DMS153 treated with DMSO at 0.1 percent for 48 hours (cell line): Measurements from ENCODE around the gene DPYSL5.

Experiments
- DNase-seq: peaks from one replicate; lab custom pipeline; 2025; ENCODE audit not compliant: unreplicated experiment; lab: John Stamatoyannopoulos, UW

The DPYSL5 gene

DNA sequence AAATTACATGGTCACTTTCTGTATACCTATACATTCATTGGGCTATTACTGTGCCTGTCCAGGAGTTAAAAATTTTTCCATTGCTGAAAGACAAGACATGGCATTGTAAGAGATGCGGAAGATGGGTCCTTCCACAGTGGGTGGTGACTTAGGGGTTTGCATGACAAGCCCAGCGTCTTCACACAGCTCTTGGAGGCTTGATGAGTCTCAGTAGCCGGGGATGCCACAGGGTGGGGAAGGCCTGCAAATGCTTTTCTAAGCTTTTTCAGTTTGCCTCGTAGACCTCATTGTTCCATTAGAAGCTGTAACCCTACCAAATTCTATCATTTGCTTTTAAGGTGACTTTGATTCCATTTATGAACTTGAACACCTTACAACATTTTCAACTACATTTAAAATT is 104.4 kb downstream of the DPYSL5 start:
- no peak for DNase-seq

DNA sequence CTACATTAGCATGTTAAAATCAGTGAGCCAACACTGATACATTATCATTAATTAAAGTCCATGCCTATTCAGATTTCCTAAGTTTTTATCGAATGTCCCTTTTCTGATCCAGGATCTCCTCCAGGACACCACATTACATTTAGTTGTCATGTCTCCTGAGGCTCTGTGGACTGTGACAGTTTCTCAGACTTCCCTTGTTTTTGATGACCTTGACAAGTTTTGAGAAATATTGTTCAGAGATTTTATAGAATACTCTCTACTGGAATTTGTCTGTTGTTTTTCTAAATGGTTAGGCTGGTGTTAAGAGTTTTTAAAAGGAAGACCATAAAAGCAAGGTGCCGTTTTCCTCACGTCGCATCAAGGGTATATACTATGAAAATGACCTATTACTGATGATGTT is 106.2 kb downstream of the DPYSL5 start:
- no peak for DNase-seq

DNA sequence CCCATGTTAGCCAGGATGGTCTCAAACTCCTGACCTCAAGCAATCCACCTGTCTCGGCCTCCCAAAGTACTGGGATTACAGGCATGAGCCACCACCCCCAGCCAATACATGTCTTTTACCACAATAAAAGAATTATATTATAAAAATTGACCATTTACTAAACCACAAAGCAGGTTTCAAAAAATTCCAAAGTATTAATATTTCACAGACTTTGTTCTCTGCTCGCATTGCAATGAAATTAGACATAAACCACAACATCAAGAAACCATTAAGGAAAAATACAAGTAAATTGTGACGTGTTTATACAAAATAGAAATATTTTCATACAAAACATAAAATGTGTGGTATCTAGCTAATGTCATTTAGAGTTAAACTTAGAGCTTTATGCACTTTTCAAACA is 109.1 kb downstream of the DPYSL5 start:
- DNase-seq: no peak

DNA sequence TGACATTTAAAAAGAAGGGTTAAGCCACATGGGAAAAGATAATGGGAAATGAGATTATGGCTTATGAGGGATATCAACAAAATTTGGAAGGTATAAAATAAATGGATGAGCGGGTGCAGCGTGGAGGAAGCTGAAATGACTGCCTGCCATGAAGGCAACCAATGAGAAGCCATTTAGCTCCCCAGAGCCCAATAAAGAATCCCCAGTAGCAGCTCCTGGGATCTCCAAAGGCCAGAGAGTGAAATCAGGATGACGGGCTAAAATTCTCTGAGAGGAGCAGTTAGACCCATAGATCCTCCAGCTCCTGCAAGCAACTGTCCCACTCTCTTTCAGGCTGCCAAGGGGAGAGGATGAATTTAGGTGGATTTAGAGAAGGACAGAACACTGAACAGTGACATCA is 109.6 kb downstream of the DPYSL5 start:
- DNase-seq: no peak

DNA sequence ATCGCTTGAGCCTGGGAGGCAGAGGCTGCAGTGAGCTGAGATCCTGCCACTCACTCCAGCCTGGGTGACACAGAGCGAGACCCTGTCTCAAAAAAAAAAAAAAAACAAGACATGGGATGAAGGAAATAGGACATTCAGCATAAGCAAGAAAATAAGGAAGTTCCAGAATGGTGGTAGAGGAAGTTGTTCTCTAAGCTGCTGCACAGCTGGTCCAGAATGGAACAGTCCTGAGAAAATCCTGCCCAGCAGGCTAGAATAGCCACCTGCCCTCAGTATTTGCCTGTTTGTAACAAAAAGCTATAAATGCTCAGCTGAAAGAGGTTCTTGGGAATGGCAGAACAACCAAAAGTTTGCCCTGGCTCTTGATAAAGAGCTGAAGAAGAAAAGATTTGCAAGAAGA is 111.4 kb downstream of the DPYSL5 start:
- no peak for DNase-seq

DNA sequence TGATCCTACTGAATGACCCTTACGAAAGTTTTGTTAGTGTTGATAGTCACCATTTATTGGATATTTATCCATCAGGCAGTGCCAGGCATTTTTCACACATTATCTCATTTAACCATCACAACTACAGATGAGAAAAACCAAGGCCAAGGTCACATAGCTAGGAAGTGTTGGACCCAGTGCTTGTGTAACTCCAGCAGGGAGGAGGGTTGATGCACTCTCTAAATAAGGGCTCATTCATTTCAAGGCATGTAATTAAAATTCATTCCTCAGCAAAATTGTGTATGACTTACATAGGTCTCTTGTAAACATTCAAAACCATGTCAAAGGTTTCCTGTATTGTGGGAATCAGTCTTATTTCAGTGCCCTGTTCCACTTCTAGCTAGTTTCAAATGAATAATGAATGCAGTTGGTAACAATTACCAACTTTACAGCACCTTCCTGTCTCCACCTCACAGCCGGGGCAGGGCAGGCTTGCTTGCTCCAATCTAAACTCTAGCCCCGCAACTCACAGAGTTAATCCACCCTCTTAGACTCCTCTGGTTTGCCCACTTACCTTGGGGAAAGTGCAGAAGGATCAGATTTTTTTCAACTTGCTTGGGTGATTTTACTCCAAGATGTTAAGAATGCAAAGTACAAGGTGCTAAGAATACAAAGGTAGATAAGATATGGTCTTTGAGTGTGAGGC is 116.7 kb downstream of the DPYSL5 start:
- no peak for DNase-seq

DNA sequence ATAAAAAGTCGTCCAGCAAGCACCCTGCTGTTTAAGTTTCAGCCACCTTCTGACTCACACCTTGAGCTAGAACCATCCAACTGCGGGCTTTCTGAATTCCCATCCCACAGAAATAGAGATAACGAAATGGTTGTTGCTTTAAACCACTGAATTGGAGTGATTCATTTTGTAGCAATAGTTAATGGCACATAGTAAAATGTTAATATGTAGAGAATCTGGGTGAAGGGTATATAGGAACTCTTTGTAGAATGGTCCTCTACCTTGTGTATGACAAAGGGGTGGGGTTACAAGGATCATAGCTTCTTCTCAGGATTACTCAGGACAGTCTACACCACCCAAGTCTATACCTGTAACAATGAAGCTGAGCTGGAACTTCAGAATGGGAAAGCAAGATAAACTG is 120.1 kb downstream of the DPYSL5 start:
- no peak for DNase-seq

DNA sequence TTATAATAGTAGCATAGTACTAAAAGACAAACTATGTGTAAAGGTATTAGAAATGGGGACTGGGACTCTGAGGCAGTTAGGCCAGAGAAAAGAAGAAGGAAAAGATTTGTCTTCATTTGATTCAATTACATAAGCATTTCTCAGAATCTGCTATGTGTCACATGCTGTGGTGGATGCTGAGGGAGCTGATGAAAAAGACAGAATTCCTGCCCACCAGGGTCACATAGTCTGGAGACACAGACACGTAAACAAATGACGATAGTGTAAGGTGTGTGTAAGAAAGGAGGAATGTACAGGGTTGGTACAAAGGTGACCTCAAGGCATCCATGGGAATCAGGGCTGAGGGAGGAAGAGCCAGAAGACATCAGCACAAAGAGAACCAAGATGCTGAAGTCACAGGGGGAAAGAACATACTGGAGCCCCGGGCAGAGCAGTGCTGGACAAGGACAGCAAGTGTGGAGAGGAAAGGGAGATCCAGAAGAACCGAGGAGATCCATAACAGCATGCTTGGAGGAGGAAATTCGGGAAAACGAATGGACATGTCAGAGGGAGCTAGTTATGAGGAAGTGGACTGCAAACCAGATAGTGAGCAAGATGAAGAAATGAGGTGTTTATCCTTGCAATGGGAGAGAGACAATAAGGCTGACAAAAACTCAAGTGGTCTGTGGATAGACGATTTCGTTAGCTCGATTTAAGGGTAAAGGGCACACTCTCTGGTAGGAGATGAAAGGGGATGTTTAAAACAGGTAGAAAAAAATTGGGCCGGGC is 121.3 kb downstream of the DPYSL5 start:
- no peak for DNase-seq

DNA sequence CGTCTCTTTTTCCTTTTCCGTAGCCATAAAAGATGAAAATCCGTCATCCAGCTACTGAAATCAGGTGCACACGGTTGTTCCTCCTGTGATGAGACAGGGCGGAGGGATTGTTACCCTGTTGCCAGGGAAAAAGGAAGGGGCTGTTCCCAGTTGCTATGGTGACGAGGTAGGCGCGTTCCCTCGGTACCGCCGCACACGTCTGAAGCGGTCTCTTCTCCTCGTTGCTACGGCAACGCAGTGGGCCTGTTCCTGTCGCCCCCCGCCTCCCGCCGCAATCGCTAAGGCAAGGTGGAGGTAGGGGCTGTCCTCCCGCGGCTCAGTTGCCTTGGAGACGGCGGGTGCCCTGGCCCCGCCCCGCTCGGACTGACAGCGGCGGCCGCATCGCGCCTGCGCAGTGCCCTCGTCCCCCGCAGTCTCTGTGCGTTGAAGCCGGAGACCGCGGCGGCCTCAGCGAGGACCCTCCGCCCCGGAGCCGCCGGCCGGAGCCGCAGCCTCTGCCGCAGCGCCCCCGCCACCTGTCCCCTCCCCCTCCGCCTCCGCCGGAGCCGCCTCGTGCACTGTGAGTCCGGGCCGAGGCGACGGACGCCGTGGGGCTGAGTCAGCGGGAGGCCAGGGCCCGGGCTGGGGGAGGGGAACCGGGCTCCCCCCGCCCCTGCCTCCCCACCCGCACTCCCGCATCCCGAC is 122.5 kb downstream of the DPYSL5 start, which contains the start of gene MAPRE3:
Gene MAPRE3, plus strand, starts transcription at position 394 of the 684 bp plus-strand sequence. CDS start 51,582 bp downstream, outside the sequence.
- peak; percentile 84 for DNase-seq

DNA sequence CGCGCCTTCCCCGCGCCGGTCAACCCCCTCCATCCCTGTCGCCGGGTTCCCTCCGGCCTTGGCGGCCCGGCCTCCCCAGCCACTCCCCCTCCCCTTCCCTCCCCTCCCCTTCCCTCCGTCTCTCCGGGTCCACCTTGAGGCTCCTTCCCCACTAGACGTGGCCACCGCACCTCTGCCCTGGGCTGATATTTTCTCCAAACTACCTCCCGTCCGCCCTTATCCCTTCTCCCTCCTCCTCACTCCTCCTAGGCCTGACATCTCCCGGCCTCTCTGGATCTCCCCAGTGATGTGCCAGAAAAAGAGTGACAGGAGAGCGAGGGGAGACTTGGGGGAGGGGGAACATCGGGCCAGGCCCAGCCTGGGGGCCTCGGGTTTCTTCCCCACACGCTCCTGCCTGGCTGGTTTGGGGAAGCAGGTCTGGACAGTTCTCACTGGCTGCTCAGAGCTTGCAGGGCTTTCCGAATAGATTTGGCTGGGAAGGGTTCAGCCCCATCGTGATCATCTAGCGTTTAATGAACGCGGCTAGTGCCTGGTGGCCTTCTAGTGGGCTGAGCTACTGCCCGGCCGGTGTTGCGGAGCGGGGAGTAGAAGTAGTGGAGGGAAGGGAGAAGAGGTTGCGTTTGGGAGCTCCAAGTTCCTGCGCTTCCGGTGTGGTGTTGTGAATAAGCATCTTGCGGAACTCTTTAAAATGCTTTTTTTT is 123.1 kb downstream of the DPYSL5 start:
- DNase-seq: no peak

DNA sequence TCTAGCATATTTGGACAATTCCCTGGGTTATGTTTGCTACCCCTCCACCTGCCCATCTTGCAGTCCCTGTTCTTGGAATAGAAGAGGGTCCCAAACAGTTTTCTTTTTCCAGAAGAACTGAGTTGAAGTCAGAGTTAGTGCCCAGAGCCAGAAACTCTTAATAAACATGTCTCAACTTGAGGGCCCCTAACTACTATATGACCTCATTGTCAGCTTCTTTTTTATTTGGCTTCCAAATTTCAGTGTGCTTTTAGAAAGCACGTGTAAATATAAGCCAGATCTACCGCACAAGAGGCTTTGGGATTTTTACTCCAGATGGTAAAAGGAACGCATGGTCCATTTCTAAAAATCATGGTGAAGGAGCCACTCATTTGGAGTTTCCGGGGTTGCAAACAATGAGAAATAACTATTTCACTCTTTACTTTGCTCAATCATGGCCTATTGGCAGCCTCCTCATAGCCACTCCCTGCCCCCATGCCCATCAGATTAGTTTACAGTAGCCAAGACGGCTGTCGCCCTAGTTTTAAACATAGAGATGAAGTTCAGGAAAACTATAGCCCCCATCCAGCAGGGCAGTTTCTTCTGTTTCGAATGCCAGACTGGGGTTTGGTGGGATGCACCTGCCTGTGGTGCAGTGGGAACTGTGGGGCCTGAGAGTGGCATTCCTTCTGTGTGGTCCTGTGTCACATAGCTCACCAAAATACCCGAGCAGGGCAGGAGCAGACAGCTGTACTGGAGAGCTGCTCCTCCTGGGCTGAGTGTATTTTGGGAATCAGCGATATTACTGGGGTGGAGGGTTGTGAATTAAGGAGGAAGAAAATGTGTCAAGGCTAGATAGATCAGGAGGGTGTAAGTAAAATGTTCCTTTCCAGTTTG is 124.2 kb downstream of the DPYSL5 start:
- DNase-seq: no peak

DNA sequence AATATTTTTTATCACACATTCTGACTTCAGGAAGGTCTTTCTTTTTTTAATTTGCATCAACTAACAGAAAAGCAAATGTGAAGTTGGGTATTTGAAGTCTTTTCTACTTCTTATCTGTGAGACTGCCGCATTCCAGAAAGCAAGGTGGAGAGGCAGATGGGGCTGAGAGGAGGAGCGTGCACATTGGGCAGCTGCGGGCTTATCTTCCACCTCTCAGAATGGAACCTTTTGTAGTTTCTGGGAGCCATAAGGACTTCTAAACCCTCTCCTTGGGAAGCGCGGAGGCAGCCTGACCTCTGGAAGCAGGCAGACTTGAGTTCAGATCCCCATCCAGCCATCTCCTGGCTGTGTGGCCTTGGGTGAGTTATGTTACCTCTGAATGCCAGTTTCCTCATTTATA is 126.4 kb downstream of the DPYSL5 start:
- DNase-seq: no peak

DNA sequence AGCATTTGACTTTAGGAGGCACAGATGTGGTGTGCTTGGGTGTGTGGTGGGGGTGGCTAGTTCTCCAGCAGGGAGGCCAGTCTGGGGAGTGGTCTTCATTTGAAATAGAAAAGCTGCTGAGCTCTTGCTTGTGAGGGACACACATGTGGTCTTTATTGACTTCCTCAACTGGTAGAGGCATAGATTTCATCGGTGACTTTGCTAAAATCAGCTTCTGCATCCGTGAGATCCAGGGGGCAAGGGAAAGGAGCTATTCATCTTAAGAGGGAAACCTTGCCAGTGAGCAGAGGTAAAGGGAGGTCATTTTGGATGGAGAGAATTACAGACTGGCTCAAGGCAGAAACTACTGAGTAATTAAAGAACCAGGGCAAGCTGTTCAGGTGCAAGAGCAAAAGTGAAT is 127.2 kb downstream of the DPYSL5 start:
- no peak for DNase-seq

DNA sequence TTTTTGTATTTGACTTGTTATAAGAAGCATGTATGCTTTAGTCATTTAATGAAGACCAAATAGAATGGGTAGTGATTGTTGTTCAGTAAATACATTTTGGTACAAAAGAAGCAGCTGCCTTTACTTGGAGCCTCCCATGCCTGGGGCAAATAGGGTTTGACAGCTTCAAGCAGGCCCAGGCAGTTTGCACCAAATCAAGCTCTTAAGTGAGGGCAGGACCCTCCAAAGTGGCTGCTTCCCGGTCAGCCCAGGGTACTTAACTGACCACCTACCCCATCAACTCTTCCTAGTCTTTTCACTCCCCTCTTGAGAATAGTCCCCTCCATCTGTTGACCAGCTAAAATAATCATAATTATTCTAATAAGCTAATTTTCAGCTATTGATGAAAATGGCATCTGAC is 127.7 kb downstream of the DPYSL5 start:
- DNase-seq: no peak

DNA sequence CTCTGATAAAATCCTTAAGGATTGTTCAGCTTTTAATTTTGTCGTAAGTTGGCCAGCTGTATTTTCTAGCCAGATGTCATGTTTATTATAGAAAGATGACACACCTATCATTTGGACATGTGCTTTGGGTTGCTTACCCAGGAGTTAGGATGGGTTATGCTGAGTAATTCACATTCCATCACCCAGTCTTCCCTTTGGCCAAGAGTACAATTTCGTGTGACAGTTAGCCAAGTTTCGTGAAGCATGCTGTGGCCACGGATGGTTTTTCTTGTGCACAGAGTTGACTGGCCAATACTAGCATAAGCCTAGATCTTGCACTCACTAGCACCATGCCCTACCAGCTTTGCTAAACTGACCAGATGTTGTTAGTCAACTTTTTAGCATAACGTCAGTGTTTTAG is 128.3 kb downstream of the DPYSL5 start:
- DNase-seq: no peak

DNA sequence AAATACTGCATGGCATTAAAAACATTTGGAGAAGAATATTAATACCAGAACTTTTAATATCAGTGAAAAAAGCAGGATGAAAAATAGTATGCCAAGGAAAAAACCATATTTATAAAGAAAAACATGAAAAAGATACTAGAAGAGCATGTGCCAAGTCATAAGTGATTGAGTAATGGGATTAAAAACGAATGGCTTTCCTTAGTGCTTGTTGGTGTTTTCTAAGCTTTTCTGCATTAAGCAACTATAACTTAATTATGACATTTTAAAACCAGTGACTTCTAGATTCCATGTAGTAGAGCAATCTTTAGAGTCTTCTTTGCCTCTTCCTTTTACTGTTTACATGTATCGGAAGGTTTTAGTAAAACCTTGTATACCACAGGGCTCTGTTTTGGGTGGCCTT is 129.1 kb downstream of the DPYSL5 start:
- DNase-seq: no peak

DNA sequence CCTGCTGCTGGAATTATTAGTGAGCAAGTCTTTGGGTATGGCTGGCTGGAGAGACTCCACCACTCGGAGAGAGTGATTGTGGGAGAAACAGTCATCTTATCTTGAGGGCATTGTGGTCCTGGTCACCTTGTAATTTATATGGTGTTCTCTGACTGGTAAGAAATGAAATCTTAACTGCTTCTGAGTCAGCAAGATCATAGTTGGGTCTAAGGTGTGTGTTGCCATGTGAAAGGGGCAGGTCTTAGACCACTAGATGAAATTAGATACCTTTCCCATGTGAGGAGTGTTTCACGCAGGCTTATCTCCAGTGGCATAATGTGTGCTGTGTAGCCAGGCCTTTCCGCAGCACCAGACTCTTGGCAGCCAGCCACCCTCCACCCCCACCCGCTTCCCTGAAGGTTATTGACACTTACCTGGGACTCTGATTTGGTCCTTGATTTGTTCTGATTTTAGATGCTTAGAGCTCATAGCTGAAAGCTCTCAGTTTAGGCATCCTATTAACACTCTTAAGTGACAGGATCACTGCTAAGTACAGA is 130.2 kb downstream of the DPYSL5 start:
- DNase-seq: peak; percentile 11

DNA sequence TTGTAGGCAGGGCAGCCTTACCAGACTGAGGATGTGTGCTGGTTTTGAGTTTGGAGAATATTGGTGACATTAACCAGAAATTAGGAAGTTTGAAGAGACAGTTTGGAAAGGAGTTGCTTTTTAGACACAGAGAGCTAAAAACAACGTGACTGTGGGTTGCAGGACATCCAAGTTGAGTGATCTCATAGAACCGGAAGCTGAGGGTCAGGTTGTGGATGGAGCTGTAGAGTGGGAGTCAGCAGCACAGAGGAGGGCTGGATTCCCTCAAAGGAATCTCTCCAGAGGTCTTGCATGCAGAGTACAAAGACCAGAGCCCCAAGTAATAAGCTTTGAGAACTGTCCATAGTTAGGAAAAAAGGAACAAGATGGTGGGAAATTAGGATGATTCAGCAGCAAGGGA is 131.8 kb downstream of the DPYSL5 start:
- DNase-seq: no peak

DNA sequence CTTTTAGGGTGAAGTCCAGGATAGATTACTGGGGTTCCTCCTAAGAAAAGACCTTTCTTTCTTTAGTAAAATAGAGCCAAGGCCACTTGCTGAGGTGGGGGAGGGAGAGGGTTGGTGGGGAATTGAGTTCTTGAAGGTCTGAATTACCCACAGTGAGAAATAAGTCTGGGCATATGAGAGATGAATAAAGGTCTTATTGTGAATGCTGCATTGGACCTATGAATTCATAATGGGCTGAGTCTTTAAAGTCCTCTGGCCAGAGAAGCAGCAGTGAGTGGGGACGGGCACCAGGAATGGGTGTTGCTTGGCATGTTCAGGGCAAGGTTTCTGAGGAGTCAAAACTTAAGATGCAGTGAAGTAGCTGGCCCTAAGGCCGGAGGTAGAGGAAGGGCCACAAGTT is 133.0 kb downstream of the DPYSL5 start:
- no peak for DNase-seq

DNA sequence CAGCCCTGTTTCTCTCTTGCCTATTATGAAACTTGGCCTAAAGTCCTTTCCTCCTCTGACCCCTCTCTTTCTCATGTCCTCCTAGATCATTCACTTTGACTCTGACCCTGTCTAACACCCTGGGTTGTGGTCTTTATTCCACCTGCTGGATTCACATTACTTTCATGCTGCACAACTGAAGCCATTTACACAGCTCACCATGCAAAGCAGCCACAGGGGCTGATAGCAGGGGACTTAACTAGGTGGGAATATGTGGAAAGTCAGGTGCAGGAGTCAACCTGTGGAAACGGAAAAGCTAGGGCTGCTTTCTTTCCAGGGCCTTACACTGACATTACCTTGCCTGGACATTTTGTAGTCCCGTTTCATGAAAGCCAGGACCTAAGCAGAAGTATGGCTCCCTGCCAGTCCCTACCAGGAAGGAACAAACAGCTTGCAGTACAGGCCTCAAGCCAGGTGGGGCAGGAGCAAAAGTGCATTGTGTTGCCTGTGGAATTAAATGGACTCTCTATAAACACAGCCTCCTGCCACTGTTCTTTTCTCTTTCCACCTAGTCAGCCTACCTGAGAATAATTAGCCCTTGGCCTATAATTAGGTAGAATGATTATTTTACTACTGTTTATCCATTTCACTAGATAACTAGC is 134.3 kb downstream of the DPYSL5 start:
- peak; percentile 91 for DNase-seq
